Ascending aorta (tissue), 2 donors: ENCODE measurements around the gene NECAB2. TPM values are rescaled to one million over a fixed set of nuclear protein-coding genes. Genes with fewer than 3 reads are reported as not detected.

ENCODE experiments used
- DNase-seq, 2 donors: peaks; one replicate each; pipeline ENCODE4 v3.0.0-alpha.2; 2019; ENCODE audit warnings: low spot score in 2 of 2
- H3K27ac ChIP-seq, 2 donors: fragments of 200-600 bp; sonication (generic); one replicate each; pipeline ENCODE4 v1.5.1; 2016 to 2017; ENCODE audit warnings: mild to moderate bottlenecking in 1 of 2
- H3K27me3 ChIP-seq: fragments of 200-600 bp; sonication (generic); one replicate; pipeline ENCODE4 v1.5.1; 2017
- H3K36me3 ChIP-seq, 2 donors: fragments of 200-600 bp; sonication (generic); one replicate each; pipeline ENCODE4 v1.5.1; 2016
- H3K4me1 ChIP-seq, 2 donors: fragments of 200-600 bp; sonication (generic); one replicate each; pipeline ENCODE4 v1.5.1; 2016 to 2017; ENCODE audit warnings: mild to moderate bottlenecking in 1 of 2
- H3K4me3 ChIP-seq, 2 donors: fragments of 200-600 bp; sonication (generic); one replicate each; pipeline ENCODE4 v1.5.1; 2016 to 2017; ENCODE audit warnings: mild to moderate bottlenecking in 1 of 2
- H3K9me3 ChIP-seq, 2 donors: fragments of 200-600 bp; sonication (generic); one replicate each; pipeline ENCODE4 v1.5.1; 2016
- CTCF ChIP-seq, 3 experiments: fragments of 200-600 bp in 2 of 3; fragments of 450-650 bp in 1 of 3; sonication (generic) in 2 of 3; IDR thresholded peaks; one replicate each; pipeline ENCODE4 v1.5.1; 2016 to 2019; ENCODE audit warnings: antibody characterized with exemption in 3 of 3, mild to moderate bottlenecking in 1 of 3, moderate library complexity in 1 of 3
- intact Hi-C: fragments of 100-400 bp; cut with DNase I; formaldehyde crosslinking; loops from one replicate; pipeline ENCODE4 v1.15.1; 2023
- total RNA-seq: library from RNA; depleted of rRNA; stranded (reverse); fragments of >200 nt; gene quantifications from one replicate; pipeline ENCODE4 v1.1.0, GENCODE V29; 2016

Gene NECAB2
- total RNA-seq, 1 donor from 2014 or later = not detected

DNA sequence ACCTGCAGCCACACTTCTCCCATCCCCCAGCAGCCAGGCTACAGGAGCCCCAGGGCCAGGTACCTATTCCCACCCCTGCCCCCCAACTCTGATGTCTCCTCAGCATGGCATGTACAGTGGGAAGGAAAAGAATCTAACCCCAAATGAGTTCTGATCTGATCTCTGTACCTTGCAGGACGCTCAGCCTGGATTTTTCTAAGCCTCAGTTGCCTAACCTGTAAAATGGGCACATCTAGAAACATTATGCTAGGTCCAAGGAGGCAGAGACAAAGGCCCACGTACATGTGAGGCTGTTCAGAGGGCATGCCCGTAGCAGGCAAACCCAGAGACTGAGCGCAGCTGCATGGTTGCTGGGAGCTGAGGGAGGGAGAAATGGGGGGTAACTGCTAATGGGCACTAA is 39.5 kb downstream of the NECAB2 start:
- no peak for TF ChIP-seq CTCF (IDR thresholded peaks at IDR 0.05)
- intact Hi-C loops = no loop called here
- DNase-seq = no peak
- Histone ChIP-seq H3K9me3 (no peaks in the 10 kb centered on the region), H3K36me3 (no peaks in the 10 kb centered on the region), H3K4me3 (no peak overlapping the region), H3K27me3 (no peaks in the 10 kb centered on the region), H3K4me1 (no peaks in the 10 kb centered on the region), H3K27ac (no peak overlapping the region)

DNA sequence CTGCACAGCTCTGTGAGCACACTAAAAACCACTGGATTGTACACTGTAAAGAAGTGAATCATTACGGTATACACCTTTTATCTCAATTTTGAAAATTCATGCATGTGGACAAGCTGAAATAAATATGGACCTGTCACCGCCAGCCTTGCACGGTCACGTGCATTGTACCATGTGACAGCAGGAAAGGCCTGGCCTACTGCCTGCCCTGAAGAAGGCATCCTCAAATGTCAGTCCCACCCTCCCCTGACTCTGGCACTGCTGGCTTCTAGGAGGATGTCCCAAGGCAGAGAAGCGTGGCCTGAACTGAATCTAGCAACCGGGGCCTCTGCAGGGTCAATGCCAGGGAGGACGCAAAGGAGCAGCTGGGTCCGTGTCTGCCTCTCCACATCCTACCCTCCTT is 39.9 kb downstream of the NECAB2 start:
- H3K27me3 ChIP-seq = no peaks in the 10 kb centered on the region
- H3K4me3 ChIP-seq = no peak overlapping the region
- DNase-seq = no peak
- no peaks in the 10 kb centered on the region for H3K36me3 ChIP-seq
- no peaks in the 10 kb centered on the region for H3K9me3 ChIP-seq
- H3K27ac ChIP-seq = no peak overlapping the region
- no peaks in the 10 kb centered on the region for H3K4me1 ChIP-seq
- no peak for TF ChIP-seq CTCF (IDR thresholded peaks at IDR 0.05)
- intact Hi-C loops = no loop called here

DNA sequence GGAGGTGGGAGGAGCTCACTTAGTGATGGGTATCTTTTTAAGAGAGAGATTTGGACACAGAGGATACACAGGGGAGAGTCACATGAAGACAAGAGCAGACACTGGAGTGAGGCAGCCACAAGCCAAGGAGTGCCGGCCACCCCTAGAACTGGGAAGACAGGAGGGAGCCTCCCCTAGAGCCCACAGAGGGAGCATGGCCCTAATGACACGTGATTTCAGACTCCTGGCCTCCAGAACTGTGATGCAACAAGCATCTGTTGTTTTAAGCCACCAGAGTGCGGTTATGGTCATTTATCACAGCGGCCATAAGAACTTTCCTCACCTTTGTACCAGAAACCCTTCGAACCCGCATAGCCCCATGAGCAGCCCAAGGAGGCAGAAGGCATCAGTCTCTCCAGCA is 41.2 kb downstream of the NECAB2 start:
- no peak for DNase-seq
- H3K4me1 ChIP-seq = no peaks in the 10 kb centered on the region
- H3K27ac ChIP-seq = no peak overlapping the region
- intact Hi-C loops = no loop called here
- TF ChIP-seq CTCF (IDR thresholded peaks at IDR 0.05) = no peak
- no peaks in the 10 kb centered on the region for H3K9me3 ChIP-seq
- H3K36me3 ChIP-seq = no peaks in the 10 kb centered on the region
- no peak overlapping the region for H3K4me3 ChIP-seq
- H3K27me3 ChIP-seq = no peaks in the 10 kb centered on the region

- intact Hi-C loops = no loop called here
- Histone ChIP-seq H3K4me3 (no peak overlapping the region), H3K4me1 (no peaks in the 10 kb centered on the region), H3K9me3 (no peaks in the 10 kb centered on the region), H3K27ac (no peak overlapping the region), H3K27me3 (no peaks in the 10 kb centered on the region), H3K36me3 (no peaks in the 10 kb centered on the region)
- TF ChIP-seq CTCF (IDR thresholded peaks at IDR 0.05) = no peak
- DNase-seq = no peak
Measured at GRCh38 chr16:84013787-84014569, 45.9 kb downstream of the NECAB2 start.

DNA sequence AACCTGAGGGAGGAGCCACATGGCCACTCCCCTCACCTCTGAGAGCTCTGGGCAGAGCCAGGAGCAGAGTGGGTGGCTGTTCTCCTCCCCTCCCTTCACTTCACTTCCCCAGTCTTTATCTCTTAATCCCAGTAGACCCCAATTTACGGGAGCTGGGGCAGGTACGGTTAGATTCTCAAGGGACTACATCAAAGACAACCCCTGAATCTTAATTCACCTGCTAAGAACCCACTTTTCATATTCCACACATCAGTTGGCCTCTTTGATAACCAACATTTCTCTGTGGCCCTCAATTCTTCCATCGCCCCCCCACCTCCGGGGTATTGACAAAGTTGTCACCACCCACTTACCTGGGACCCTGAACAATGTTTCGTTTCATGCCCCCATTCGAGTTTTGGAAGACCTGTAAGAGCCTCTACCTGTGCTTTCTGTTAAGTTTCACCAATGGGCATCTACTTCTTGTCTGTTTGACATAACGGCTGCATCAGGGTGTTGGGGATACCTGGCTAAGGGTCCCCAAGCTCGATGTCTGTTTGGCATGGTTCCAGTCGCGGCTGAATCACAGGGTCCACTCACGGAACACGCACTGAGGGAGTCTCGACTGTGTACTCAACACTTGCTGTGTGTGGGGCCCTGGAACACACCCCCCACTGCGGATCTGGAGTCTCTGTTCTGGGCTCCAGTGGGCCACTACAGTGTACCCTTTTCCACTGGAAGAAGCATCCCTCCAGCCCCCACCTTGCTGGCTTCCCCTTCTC is 46.7 kb downstream of the NECAB2 start:
- no peaks in the 10 kb centered on the region for H3K36me3 ChIP-seq
- no peaks in the 10 kb centered on the region for H3K27me3 ChIP-seq
- no peak overlapping the region for H3K4me3 ChIP-seq
- no peak overlapping the region for H3K27ac ChIP-seq
- no peak for DNase-seq
- intact Hi-C loops = no loop called here
- H3K4me1 ChIP-seq = no peaks in the 10 kb centered on the region
- TF ChIP-seq CTCF (IDR thresholded peaks at IDR 0.05) = no peak
- peaks cover 0 to 3% of the 10 kb centered on the region in 2 donors for H3K9me3 ChIP-seq
